Hematopoietic multipotent progenitor cell treated with erythropoietin and hydrocortisone succinate and interleukin-3 and kit ligand, for 6 days (in vitro differentiated cells): ENCODE results near the gene NPRL2.
A peak's percentile ranks its signal among the peaks of the same experiment; 100 is the strongest.

Experiments
- DNase-seq: peaks from one replicate; pipeline ENCODE4 v3.0.0-alpha.2; 2015

NPRL2 gene

DNA sequence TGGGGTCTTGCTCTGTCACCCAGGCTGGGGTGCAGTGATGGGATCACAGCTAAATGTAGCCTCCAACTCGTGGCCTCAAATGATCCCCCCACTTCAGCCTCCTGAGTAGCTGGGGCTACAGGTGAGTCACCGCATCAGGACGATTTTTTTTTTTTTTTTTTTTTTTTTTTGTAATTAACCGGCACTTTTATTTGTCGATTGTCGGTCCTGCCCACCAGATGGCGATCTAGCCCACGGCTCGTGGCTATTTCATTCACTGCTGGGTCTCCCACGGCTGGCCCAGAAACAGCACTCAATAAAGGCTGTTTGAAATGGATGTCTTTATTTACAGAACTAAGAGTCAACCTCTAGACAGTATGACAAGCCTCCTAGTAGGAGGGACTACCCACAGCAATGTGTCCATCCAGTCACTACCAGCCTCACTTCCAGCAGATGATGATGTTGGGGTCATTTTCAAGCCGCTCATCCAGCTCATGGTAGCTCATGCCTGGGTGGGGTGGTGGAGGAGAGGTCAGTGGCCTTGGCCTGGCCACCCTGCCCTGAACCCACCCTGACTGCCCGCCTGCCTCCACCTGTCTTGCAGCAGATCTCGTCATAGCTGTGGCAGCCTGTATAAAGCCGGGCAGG lies 3.3 kb downstream of the NPRL2 start:
- peak; percentile 90 for DNase-seq

DNA sequence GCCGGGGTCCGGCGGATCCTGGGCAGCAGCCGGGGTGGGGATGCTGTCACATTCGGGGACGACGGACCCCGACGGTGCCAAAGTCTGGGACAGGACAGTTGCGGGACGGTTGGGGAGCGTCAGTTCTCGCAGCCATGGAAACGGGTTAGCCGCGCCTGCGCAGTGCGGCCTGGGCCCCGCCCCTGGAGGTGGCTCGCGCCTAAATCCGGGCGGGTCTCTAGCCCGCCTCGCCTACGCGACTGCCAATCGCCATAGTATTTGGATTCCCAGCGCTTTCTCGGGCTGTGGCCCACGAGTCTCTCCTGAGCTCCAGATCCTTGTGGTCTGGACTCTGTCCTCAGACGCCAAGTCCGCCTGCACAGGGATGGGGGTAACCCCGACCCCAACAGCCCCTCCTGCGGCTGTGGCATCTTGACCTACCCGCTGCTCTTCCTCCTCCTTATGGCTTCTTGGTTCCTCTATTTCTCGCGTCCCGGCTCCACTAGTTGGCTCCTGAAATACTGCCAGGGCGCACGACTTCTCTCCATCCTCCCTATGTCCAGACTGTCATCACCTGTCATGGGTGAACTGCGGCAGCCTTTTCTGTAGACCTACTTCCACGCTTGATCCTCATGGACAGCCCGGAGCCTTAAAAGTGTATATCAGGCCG lies 4.9 kb downstream of the NPRL2 start, which contains the start of gene ZMYND10:
Gene ZMYND10 (minus strand): TSS at position 147 of the 649 bp plus-strand sequence. CDS start 153 bp downstream, outside the sequence.
- DNase-seq = peak; percentile 90

DNA sequence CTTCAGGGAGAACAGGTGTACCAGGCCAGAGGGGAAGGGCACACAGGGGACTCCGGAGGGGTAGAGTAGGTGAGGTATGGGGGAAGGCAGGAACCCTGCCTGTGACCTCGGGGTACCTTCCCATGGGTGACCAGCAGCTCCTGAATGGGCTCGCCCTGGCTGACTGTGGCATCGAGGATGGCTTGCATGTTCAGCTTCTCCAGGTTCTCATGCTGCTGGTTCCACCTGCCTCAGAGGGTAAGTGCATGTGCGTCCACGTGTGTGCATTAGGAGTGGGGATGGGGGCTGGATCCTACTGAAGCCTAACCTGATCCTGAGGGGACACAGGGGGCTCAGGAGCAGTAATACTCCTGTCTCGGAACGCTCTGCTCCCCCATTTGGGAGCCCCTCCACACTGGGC lies 5.6 kb downstream of the NPRL2 start:
- no peak for DNase-seq

DNA sequence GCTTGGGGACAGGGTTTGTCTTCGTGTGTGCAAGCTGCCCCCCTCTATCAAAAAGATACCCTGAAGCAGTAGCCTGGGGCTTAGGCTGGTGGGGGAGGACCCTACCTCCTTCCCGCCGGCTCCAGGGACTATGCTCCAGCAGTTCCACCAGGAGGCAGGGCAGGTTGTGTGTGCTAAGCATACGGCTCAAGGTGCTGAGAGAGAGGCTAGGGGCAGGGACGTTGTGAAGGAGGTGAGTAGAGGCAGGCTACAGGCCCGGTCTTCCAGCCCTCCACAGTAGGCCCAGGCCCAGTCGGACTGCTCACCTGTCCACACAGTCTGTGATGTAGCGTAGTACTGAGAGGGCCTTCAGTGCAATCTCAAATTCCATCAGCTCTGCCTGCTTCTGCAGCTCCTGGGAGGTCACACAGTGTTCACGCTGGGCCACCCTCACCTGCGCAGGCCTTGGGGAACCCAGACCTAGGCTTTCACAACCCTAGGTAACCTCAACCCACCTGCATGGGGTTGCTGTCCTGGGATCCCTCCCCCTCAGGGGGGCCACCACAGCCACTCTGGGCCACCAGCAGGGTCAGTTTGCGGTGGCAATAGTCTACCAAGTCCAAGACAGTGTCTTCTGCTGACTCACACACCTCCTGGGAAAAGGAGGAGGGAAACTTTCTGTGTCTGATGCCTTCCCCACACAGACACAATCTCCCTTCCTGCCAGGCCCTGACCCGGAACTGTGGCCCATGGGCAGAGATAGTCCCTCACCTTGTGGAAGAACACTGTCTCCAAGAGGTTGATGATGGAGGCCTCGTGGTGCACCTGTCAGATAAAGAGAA lies 7.6 kb downstream of the NPRL2 start:
- no peak for DNase-seq

DNA sequence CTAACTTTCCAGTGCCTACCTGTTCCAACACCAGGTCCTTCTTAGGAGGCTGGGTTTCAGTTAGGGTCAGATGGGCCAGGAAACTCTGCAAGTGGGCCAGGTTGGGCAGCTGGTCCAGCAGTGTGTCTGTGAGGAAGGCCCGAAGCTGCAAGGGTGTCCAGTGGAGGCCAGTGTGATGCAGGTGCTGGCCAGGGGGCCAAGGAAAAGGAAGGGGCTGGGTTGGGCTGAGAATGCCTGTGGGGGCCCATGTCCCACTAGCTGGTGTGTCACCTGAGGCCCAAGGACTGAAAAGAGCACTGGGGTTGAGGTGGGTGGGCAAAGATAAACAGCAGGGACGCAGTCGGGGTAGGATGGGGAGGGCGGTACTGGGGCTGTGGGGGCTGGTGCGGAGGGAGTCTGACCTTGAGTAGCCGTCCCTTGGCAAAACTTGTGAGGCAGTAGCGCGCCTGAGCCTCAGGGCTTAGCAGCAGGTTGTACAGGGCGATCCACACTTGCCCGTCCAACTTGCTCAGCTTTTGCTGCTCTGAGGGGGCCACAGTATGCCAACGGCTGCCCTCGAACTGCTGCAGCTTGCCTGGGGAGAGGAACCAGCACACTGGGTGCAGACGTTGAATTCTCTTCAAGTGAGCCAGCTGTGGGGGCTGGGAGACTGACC lies 8.5 kb downstream of the NPRL2 start:
- no peak for DNase-seq

DNA sequence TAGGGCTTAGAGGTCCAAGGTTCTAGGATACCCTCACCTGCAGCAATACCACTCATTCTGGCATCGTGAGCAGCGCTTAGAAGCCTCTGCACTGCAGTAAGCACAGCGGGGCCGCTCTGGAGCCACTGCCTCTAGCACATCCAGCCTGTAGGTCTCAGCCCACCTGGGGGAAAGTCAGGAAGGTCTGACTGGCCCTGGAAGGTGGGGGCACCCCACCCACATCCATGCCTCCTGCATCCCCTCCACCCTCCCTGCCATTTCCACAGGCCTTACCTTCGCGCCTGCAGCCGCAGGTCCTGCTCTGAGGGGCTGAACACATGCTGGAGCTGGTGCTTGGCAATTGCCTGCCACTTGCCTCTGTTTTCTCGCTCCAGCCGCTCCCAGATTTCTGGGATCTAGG lies 9.0 kb downstream of the NPRL2 start:
- no peak for DNase-seq

DNA sequence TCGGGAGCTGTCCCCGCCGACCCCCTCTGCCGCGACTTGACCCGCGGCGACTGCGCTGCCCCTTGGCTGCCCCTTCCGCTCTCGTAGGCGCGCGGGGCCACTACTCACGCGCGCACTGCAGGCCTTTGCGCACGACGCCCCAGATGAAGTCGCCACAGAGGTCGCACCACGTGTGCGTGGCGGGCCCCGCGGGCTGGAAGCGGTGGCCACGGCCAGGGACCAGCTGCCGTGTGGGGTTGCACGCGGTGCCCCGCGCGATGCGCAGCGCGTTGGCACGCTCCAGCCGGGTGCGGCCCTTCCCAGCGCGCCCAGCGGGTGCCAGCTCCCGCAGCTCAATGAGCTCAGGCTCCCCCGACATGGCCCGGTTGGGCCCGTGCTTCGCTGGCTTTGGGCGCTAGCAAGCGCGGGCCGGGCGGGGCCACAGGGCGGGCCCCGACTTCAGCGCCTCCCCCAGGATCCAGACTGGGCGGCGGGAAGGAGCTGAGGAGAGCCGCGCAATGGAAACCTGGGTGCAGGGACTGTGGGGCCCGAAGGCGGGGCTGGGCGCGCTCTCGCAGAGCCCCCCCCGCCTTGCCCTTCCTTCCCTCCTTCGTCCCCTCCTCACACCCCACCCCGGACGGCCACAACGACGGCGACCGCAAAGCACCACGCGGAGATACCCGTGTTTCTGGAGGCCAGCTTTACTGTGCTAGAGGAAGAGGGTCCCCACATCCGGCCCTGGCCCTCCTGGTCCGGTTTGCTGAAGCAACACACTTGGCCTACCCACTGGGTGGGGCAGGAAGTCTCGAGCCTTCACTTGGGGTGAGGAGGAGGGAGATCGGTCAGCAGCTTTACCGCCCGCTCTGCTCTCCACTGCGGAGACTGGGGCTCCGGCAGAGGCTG lies 9.9 kb downstream of the NPRL2 start, which contains the start of gene RASSF1:
Gene RASSF1 (minus strand): TSS at position 389 of the 882 bp plus-strand sequence. CDS start 31 bp downstream, at position 358.
- peak; percentile 95 for DNase-seq

DNA sequence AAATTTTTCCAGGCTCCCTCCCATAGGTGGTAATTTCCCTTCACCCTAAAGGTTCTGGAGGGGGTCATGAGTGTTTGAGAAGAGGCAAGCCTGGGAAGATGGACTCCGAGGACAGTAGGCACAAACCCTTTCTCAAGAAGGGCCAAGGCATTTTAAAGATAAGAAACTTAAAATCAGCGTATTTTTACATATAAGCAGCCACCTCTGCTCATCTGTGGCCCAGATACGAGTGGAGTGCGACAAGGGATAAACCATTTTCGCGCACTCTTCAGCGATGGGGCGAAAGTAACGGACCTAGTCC lies 10.5 kb downstream of the NPRL2 start:
- DNase-seq = peak; percentile 60

DNA sequence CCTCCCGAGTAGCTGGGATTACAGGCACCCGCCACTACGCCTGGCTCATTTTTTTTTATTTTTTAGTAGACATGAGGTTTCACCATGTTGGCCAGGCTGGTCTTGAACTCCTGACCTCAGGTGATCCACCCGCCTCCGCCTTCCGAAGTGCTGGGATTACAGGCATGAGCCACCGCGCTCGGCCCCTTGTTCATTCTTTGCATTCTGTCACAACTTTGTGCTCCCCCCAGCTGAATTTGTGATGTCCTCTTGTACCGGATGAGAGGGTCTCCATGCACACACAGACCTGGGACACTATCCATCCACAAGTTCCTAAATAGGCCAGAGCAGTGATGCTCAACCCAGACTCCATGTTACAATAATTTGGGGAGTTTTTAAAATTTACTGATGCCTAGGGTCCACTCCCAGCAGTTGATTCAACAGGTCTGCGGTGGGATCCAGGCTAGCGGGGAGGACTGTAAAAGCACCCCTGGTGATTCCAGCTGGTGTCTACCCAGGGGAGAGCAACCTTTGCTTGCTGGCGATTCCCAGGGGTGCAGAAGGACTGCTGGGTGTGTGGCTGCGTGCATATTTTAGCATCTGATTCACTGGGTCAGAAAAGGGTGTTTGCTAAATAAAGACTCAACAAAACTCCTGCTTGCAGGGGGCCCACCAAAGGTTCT lies 11.0 kb downstream of the NPRL2 start:
- no peak for DNase-seq

DNA sequence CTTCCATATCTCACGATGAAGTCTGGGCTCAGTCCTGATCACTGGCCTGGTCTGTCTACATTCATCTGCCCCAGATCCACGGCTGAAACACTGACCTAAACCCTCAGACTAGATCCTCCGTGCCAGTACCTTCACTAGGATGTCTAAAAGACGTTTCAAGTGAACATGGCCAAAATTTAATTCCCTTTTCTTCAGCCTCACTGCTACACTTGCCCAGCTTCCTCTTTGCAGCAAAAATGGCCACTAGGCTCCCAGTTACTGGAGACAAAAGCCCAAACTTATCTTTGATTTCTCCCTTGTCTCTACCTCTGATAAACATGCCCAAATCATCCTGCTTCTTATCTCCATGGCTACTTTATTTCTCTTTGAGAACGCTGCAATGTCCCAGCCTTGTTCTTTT lies 11.6 kb downstream of the NPRL2 start:
- DNase-seq = peak; percentile 78

DNA sequence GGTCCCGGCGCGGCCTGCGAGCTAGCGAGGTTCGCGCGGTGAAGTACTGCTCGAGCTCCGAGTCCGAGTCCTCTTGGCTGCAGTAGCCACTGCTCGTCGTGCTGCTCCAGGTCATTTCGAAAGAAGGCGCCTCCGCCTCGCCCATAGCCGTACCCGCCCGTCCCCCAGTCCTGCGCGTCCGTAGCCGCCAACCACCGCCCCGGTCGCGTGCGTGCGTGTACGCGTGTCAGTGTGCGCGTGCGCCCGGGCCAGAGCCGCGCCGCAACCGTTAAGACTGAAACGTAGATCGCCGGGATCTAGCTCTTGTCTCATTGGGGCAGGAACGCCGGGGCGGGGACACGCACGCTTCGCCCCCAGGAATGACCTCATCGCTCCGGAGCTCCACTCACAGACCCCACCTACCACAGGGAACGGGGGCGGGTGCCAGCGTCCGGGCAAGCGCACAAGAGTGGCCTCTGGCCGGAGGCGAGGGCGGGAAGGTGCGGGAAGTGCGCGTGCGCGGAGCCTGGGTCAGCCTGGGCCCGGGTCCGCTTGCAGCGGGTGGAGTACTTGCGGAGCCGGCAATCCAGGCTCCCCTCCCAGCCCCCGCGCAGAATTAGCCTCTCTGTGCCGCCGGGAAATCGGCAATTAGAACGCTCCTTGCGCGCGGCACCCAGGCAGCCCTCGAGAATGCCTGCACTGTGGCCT lies 13.3 kb downstream of the NPRL2 start:
- DNase-seq = peak; percentile 99

DNA sequence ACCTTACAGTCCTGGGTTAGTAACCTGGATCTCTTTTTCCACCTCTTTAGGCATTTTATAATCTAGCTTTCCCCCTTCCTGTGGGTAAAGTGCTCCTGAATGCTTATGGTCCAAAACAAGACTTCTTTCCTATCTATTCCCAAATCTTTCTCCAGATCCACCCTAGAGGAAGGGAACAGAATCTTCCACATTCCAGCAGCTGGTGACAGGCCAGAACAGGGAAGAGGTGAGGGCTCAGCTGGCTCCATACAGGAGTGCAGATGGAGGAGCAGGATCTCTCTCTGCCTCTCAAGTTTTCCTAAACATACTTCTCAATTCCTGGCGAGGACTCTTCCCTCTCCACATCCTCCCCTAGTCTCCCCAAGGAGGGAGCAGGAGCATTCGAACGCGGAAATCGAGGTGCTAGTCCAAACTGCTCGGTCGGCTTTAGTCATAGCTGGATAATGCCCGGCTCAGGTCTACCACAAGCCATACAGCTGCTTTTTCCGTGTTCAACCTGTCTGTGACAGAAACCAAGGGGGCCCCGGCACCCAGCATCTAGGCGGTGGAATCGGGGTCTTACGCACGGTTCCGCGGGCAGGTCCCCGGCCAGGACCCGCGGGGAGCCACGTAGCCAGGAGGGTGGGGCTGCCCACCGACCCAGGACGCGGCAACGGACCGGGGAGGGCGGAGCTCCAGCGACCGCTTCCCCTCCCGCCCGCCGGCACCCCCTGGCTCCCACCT lies 14.0 kb downstream of the NPRL2 start:
- DNase-seq = no peak

DNA sequence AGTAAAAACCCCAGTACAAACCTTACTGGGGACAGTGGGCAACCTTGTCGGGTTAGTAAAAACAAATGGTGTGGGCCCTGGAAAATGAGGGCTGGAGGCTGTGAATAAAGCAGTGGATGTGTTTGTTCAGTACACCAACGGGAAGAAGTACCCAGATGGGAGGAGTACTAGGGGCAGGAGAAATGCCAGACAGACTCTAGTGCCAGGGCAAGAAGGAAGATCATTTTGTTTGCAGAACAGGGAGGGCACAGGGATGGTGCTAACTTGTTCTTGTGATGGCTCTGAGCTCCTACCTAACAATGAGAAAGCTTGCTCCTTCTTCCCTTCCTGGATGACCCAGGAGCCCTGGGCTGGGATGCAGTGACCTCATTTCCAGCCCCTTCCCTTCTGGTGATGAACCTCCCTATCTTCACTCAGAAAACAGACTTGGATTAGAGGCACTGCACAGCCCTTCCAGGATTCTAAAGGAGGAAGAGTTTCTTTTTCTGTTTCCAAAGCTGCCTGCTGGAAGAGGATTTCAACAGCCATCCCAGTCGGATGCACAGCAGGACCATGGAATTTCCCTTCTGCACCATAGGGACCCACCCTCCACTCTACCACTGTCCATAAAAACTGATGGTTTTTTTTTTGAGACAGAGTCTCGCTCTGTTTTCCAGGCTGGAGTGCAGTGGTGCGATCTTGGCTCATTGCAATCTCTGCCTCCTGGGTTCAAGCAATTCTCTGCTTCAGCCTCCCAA lies 16.1 kb downstream of the NPRL2 start:
- DNase-seq = no peak

DNA sequence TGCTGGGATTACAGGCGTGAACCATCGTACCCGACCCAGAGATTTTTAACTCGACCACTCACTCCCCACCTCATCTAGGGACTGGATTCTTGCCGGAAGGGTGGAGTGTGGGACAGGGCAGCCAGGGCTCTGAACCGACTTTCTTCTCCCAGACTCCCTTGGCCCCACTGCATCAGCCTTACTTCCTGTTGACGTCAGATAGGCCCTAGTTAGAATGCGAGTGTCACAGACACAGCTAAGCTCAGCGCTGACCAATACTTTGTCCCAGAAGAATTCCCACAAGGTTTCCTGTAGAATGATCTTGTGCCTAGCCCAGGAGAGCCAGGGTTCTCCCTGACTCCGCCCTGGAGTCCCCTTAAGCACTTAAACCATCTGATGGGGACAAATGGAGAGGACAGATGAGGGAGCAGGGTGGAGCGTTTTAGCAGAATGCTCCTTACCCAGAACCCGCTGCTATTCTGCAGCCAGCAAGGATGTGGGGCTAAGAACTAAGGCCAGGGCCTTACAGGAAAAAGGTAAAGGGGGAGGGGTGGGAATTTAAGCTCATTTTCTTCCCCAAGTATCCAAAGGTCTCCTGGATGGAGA lies 16.7 kb downstream of the NPRL2 start:
- no peak for DNase-seq

DNA sequence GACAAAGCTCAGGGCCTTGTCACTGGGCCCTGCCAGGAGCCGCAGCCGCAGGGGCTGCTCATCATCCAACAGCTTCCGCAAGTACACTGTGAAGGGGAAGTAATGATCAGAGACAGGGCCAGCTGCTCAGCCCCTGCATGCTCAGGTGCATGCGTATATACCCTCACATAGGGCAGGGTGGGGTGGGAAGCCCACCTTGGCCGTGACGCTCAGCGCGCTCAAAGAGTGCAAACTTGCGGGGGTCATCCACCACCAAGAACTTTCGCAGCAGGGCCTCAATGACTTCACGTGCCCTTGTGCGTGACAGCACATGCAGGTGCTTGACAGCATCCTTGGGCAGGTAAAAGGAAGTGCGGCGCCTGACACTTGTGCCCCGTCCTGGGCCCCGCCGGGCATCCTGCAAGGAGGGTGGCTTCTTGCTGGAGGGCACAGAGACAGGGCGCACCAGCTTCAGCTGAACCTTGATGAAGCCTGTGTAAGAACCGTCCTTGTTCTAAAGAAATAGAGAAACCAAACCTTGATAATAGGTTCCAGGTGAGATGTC lies 19.1 kb downstream of the NPRL2 start:
- DNase-seq = no peak

DNA sequence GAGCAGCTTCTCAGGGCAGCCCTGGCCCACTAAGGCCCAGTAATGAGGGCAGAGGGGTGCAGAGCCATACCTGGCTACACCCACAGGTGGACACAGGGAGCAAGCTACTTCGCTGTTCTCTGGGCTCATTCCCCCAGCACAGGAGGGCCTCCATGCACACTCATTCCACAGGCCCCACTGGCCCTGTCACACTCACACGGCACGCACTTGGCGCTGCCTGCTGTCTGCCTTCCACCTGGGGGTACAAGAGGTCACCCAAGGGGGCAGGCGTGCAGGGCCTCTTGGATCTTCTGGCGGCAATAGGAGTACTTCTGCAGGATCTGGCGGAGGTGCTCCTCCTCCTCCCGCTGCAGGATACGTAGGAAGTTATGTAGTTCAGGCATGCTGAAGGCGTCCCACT lies 20.2 kb downstream of the NPRL2 start:
- DNase-seq = no peak

DNA sequence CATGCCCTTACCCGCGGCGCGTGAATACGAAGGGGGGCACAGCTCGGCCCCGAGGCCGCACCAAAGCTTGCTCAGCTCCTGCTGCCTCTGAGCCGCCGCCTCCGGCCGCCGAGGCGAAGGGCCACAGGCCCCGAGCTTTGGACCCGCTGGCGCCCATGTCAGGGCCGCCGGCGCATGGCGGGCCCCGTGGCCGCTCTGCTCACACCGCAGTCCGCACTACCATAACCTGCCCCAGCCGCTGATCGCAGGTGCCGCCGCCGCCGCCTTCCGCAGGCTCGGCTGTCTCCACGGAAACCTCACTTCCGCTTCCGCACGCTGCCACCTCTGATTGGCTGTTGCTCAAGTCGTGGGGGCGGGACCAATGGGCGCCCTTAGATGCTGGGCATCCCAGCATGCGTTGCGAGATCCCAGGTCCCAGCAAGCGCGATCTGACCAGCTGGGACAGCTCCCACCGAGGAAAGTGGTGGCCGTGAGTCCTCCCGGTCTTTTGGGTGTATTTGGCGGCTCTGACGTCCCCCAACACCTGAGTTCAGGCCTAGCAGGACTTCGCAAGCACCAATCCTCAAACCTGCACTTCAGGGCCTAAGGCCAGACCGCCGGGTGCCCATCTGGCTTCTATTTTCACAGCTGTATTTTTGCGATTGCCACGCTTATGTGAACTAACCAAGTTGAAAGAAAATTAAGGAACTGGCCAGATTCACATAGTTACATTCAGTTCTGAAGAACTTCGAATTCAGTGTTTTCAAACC lies 22.5 kb downstream of the NPRL2 start, which contains the start of gene TUSC2:
Gene TUSC2 (minus strand): TSS at position 281 of the 749 bp plus-strand sequence. CDS start 124 bp downstream, at position 157.
- peak; percentile 99 for DNase-seq

DNA sequence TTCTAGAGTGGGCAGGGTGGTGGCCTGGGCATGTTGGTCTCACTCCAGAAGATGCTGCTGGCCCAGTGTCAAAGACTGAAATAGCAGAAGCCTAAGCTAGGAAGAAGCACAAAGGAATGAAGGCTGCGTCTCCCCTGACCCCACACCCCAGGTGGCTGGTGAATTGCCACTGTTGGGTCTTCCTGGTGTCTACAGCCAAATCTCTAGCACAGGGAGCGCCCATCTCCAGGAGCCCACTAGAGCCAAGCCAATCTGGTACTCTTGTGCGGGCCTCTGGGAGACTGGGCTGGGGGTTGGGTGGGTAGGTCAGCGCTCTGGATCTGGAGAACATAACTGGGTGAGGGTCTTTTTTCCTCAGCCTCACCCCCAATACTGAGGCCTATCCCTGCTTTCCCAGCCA lies 23.4 kb downstream of the NPRL2 start:
- DNase-seq = no peak
